ENCODE measurements around the gene AGAP3. TPM values are rescaled to one million over a fixed set of nuclear protein-coding genes. Genes with fewer than 3 reads are reported as not detected.

The AGAP3 gene
- total and polyA plus RNA-seq, 4 donors = 45.7 to 247 (median 134) TPM

DNA sequence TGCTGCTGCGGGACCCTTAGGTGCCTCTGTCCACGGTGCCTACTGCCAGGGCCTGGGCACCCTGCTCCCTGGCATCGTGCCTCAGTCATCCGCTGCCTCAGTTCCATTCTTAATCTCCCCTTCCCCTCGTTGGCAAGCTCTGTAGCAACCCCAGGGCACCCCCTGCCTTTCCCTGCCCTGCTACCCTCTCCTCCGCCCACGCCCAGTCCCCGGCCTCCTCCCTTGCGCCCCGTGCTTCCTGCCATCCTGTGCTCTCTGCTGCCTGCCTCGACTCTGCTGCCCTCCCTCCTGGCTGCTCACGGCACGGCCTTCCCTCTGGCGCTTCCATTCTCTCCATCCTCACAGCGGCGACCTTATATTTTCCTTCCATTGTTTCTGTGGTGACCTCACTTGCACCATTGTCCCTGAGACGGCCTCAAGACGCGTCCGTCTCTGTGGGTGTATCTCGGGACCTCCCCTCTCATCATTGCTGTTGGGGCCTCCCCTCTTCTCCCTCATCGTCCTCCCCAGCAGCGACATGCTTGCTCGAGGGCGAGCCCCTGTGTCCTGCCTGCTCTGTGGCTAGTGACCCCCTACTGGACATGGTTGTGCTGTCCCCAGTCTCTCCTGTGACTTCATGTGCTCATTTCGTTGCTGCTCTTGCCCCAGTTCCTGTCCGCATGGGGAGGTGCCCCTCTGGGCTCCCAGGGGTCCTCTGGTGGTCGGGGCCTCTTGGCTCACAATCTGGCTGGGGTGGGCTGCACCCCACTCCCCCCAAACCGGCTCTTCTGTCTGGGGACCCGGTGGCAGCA lies 35.3 kb downstream of the AGAP3 start:
- Histone ChIP-seq H3K4me3 (ENCODE audit: low read depth, low read length) (no peak overlapping the region), H3K27ac (ENCODE audit: low read depth, low read length) (no peak overlapping the region), H3K4me1 (ENCODE audit: control insufficient read depth, insufficient read depth, low read length) (peaks cover 53% of the 10 kb centered on the region), H3K36me3 (ENCODE audit: control insufficient read depth, insufficient read depth, low read length) (peaks cover 90% of the 10 kb centered on the region), H3K9me3 (ENCODE audit: control insufficient read depth, insufficient read depth, low read length) (no peaks in the 10 kb centered on the region), H3K27me3 (ENCODE audit: control insufficient read depth, insufficient read depth, low read length) (no peaks in the 10 kb centered on the region)
- WGBS (ENCODE audit: insufficient coverage) = 72% methylated on average over 30 of the region's 30 CpGs
- no peak for DNase-seq (ENCODE audit: low read depth in 4 of 6, low spot score in 6 of 6)

DNA sequence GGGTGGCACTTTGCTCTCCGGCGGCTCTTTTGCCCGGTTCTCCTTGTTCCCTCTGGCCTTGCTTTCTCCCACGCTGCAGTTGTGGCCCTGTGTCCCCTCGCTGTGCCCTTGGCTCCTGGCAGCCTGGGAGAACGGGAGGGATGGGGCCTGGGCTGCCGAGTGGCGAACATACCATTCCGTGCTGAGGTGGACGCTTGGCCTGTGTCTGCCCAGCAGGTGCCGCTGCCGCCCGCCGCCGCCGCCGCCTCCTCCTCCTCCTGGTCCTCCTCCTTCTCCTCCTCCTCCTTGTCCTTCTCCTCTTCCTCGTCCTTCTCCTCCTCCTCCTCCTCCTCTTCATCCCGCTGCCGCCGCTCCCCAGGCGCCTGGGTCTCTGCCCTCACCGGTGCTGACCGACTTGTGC lies 36.0 kb downstream of the AGAP3 start:
- H3K27ac ChIP-seq (ENCODE audit: low read depth, low read length) = no peak overlapping the region
- H3K4me3 ChIP-seq (ENCODE audit: low read depth, low read length) = no peak overlapping the region
- no peaks in the 10 kb centered on the region for H3K27me3 ChIP-seq (ENCODE audit: control insufficient read depth, insufficient read depth, low read length)
- H3K4me1 ChIP-seq (ENCODE audit: control insufficient read depth, insufficient read depth, low read length) = peaks cover 55% of the 10 kb centered on the region
- no peaks in the 10 kb centered on the region for H3K9me3 ChIP-seq (ENCODE audit: control insufficient read depth, insufficient read depth, low read length)
- peak in 1 of 6 donors; percentile 61 for DNase-seq (ENCODE audit: low read depth in 4 of 6, low spot score in 6 of 6)
- WGBS (ENCODE audit: insufficient coverage) = 53% methylated on average over 24 of the region's 24 CpGs
- H3K36me3 ChIP-seq (ENCODE audit: control insufficient read depth, insufficient read depth, low read length) = peaks cover 90% of the 10 kb centered on the region

DNA sequence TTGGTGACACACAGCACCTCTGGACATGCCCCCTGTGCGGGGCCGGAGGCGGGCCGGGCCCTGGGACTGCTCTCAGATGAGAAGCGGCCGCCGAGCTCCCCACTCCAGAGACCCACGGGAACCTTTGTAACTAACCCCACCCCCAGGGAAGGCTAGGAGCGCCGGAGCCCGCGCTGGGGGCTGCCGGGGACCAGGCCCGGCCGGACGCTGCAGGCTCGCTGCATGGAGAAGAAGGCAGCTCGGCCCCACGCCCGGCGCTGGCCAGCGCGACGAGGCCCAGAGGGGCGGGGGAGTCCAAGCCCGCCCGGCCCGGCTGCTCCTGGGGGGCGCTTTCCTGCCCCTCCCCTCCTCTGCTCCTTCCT lies 36.5 kb downstream of the AGAP3 start:
- Histone ChIP-seq H3K27me3 (ENCODE audit: control insufficient read depth, insufficient read depth, low read length) (no peaks in the 10 kb centered on the region), H3K9me3 (ENCODE audit: control insufficient read depth, insufficient read depth, low read length) (no peaks in the 10 kb centered on the region), H3K27ac (ENCODE audit: low read depth, low read length) (no peak overlapping the region), H3K4me3 (ENCODE audit: low read depth, low read length) (no peak overlapping the region), H3K4me1 (ENCODE audit: control insufficient read depth, insufficient read depth, low read length) (peaks cover 60% of the 10 kb centered on the region), H3K36me3 (ENCODE audit: control insufficient read depth, insufficient read depth, low read length) (peaks cover 90% of the 10 kb centered on the region)
- DNase-seq (ENCODE audit: low read depth in 4 of 6, low spot score in 6 of 6) = no peak
- WGBS (ENCODE audit: insufficient coverage) = 89% methylated on average over 26 of the region's 29 CpGs

DNA sequence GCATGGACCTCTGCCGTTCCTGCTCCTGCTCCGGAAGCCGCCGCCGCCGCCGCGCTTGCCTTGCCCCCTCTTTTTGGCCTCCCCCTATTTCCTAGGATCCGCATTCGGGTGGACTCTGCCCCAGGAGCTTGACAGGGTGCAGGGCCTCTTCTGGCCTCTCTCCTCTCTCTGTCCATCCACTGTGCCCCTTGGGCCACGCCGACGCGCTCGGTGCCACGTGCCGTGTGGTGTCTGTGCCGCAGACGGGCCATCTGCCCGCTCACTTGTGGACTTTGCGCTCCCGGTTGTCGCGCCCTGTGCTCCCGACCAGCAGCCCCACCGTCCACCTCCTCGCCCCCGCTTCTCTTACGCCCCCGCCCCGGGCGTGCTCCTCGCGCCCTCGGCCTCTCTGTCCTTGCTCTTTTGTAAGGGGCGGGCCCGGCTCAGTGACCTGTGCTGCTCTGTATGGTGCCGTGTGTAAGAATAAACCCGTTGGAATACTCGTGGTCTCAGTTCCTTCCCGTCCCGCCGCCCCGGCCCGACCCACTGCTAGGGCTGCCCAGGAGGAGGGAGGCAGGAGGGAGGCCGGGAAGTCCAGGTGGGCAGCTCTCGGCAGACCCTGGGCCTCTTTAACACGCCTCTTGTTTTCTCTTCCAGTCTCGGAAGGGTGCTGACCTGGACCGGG lies 37.0 kb downstream of the AGAP3 start:
- DNase-seq (ENCODE audit: low read depth in 4 of 6, low spot score in 6 of 6) = no peak
- Histone ChIP-seq H3K4me1 (ENCODE audit: control insufficient read depth, insufficient read depth, low read length) (peaks cover 64% of the 10 kb centered on the region), H3K36me3 (ENCODE audit: control insufficient read depth, insufficient read depth, low read length) (peaks cover 90% of the 10 kb centered on the region), H3K4me3 (ENCODE audit: low read depth, low read length) (no peak overlapping the region), H3K27ac (ENCODE audit: low read depth, low read length) (no peak overlapping the region), H3K9me3 (ENCODE audit: control insufficient read depth, insufficient read depth, low read length) (no peaks in the 10 kb centered on the region), H3K27me3 (ENCODE audit: control insufficient read depth, insufficient read depth, low read length) (no peaks in the 10 kb centered on the region)
- 86% methylated on average over 47 of the region's 50 CpGs for WGBS (ENCODE audit: insufficient coverage)

DNA sequence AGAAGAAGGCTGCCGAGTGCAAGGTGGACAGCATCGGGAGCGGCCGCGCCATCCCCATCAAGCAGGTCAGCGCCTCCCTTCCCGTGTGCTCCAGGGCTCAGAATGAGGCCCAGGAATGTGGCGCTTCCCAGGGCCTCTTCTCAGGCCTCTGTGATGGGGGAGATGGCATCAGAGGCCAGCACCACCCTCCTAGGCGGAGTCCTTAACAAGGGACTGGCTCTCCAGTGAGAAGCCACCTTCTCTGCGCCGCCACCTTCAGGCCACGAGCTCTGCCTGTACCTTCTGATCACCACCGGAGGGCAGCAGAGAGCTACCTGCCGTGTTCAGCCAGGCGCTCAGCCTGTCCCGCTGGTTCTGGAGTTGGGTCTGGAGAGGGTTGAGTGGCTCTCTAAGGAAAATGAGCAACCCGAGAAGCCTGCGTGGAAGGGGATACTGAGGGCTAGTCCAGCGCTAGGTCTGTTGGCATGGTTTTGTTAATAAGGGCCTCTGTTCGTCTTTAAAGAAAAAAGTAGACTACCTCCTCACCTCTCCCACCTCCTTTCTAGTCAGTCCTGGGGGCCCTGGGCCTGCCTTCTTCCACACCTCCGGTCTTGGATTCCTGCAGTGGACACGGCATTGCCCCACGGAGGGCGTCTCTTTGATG lies 37.7 kb downstream of the AGAP3 start:
- H3K4me3 ChIP-seq (ENCODE audit: low read depth, low read length) = no peak overlapping the region
- H3K36me3 ChIP-seq (ENCODE audit: control insufficient read depth, insufficient read depth, low read length) = peaks cover 90% of the 10 kb centered on the region
- 35% methylated on average over 19 of the region's 24 CpGs for WGBS (ENCODE audit: insufficient coverage)
- H3K27me3 ChIP-seq (ENCODE audit: control insufficient read depth, insufficient read depth, low read length) = no peaks in the 10 kb centered on the region
- DNase-seq (ENCODE audit: low read depth in 4 of 6, low spot score in 6 of 6) = peak; percentile 67 to 95 (median 78)
- no peaks in the 10 kb centered on the region for H3K9me3 ChIP-seq (ENCODE audit: control insufficient read depth, insufficient read depth, low read length)
- no peak overlapping the region for H3K27ac ChIP-seq (ENCODE audit: low read depth, low read length)
- H3K4me1 ChIP-seq (ENCODE audit: control insufficient read depth, insufficient read depth, low read length) = peaks cover 71% of the 10 kb centered on the region

DNA sequence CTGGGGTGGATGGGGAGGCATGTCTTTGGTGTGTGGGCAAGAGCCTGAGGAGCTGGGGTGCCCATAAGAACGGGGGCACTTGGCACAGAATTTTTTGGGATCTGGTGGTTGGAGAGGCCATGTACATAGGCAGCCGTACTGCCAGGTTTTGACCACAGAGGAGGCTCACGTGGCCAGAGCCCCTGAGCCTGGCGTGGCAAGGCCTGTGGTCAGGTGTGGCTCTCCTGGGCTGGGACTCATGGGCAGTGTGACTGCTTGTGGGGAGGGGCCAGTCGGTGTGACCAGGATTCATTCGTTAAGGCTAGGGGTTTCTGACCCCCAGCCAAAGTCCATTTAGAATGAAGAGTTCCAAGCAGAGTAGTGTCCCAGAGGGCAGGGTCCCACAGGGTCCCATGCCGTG lies 38.2 kb downstream of the AGAP3 start:
- no peak overlapping the region for H3K4me3 ChIP-seq (ENCODE audit: low read depth, low read length)
- DNase-seq (ENCODE audit: low read depth in 4 of 6, low spot score in 6 of 6) = no peak
- H3K27me3 ChIP-seq (ENCODE audit: control insufficient read depth, insufficient read depth, low read length) = no peaks in the 10 kb centered on the region
- 88% methylated on average over 7 of the region's 7 CpGs for WGBS (ENCODE audit: insufficient coverage)
- peaks cover 90% of the 10 kb centered on the region for H3K36me3 ChIP-seq (ENCODE audit: control insufficient read depth, insufficient read depth, low read length)
- no peak overlapping the region for H3K27ac ChIP-seq (ENCODE audit: low read depth, low read length)
- no peaks in the 10 kb centered on the region for H3K9me3 ChIP-seq (ENCODE audit: control insufficient read depth, insufficient read depth, low read length)
- H3K4me1 ChIP-seq (ENCODE audit: control insufficient read depth, insufficient read depth, low read length) = peaks cover 75% of the 10 kb centered on the region

DNA sequence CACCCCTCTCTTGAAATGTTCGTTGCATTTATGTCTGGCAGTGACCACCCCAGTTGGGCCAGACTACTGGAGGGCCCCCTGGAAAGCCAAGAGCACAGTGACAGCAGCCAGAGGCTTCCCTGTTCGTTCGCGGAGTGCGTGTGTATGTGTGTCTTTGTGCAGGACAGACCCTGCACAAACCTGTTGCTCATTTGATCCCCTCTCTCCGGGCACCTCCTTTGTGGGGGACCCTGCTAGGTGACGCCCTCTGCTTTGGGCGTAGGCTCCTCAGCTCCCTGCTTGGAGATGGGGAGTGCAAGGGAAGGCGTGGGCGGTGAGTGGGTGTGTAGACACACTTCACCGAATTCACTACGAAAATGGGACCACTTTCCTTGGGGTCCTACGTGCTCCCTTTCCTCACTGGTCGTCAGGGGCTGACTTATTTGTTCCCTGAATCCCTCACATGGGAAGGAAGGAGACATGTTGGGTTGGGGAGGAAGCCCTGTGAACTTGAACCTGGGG lies 38.7 kb downstream of the AGAP3 start:
- Histone ChIP-seq H3K9me3 (ENCODE audit: control insufficient read depth, insufficient read depth, low read length) (no peaks in the 10 kb centered on the region), H3K36me3 (ENCODE audit: control insufficient read depth, insufficient read depth, low read length) (peaks cover 90% of the 10 kb centered on the region), H3K4me3 (ENCODE audit: low read depth, low read length) (no peak overlapping the region), H3K27ac (ENCODE audit: low read depth, low read length) (no peak overlapping the region), H3K4me1 (ENCODE audit: control insufficient read depth, insufficient read depth, low read length) (peaks cover 79% of the 10 kb centered on the region), H3K27me3 (ENCODE audit: control insufficient read depth, insufficient read depth, low read length) (no peaks in the 10 kb centered on the region)
- DNase-seq (ENCODE audit: low read depth in 4 of 6, low spot score in 6 of 6) = no peak
- 80% methylated on average over 11 of the region's 14 CpGs for WGBS (ENCODE audit: insufficient coverage)

DNA sequence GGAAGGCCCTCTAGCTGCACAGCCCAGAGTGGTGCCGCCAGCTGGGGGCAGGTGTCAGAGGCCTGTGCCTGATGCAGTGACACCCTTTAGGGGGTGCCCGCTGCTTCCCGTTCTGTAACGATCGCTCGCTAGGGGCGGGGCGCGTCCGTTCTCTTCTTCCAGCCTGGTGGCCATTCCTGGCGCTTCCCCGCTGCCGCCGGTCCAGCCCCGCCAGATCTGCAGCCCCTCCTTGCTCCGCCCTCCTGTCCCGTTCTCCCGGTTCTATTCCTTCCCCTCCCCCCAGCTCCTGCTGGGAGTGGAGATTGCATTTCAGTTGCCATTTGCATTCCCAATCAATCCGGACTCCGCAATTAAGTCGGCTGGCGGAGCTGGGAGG lies 39.2 kb downstream of the AGAP3 start:
- no peaks in the 10 kb centered on the region for H3K9me3 ChIP-seq (ENCODE audit: control insufficient read depth, insufficient read depth, low read length)
- DNase-seq (ENCODE audit: low read depth in 4 of 6, low spot score in 6 of 6) = peak in 5 of 6 donors; percentile 31 to 94 (median 59)
- H3K4me3 ChIP-seq (ENCODE audit: low read depth, low read length) = peak overlapping the region; percentile 39
- H3K4me1 ChIP-seq (ENCODE audit: control insufficient read depth, insufficient read depth, low read length) = peaks cover 84% of the 10 kb centered on the region
- no peak overlapping the region for H3K27ac ChIP-seq (ENCODE audit: low read depth, low read length)
- peaks cover 90% of the 10 kb centered on the region for H3K36me3 ChIP-seq (ENCODE audit: control insufficient read depth, insufficient read depth, low read length)
- H3K27me3 ChIP-seq (ENCODE audit: control insufficient read depth, insufficient read depth, low read length) = no peaks in the 10 kb centered on the region
- WGBS (ENCODE audit: insufficient coverage) = 12% methylated on average over 21 of the region's 22 CpGs

DNA sequence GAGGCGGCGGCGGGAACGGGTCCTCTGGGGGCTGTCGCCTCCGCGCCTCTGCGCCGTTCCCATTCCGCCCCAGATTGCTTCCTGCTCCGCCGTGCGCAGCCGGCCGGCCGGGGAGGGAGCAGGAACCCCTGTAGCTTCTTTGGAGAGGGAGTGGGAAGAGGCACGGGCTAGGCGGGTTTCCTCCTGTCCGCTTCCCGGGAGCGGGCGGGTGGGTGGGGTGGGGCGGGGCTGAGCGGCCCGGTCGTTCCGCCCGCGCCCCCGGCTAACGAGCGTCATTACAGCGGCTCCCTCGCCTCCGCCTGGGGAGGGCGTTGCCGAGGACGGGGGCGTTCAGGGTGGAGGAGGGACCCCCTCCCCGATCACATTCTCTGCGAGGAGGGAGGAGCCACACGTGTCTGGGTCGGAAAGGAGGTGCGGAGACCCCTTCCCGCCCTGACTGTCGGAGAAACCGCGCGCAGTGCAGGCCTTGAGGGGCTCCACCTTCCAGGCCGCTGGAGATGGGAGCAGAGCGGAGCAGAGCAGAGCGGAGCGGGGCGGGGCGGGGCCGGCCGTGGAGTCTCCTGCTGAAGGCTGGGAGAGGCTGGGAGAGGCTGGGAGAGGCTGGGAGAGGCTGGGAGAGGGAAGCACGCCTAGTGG lies 39.7 kb downstream of the AGAP3 start:
- Histone ChIP-seq H3K9me3 (ENCODE audit: control insufficient read depth, insufficient read depth, low read length) (no peaks in the 10 kb centered on the region), H3K27me3 (ENCODE audit: control insufficient read depth, insufficient read depth, low read length) (no peaks in the 10 kb centered on the region), H3K4me3 (ENCODE audit: low read depth, low read length) (peak overlapping the region; percentile 39), H3K36me3 (ENCODE audit: control insufficient read depth, insufficient read depth, low read length) (peaks cover 90% of the 10 kb centered on the region), H3K4me1 (ENCODE audit: control insufficient read depth, insufficient read depth, low read length) (peaks cover 85% of the 10 kb centered on the region), H3K27ac (ENCODE audit: low read depth, low read length) (no peak overlapping the region)
- whole genome bisulfite sequencing (ENCODE audit: insufficient coverage) = 10% methylated on average over 23 of the region's 58 CpGs
- DNase-seq (ENCODE audit: low read depth in 4 of 6, low spot score in 6 of 6) = peak in 2 of 6 donors; percentile 52 to 71

All from spinal cord (tissue), 10 donors.